ENCODE data around the gene ACOX1.

DNA sequence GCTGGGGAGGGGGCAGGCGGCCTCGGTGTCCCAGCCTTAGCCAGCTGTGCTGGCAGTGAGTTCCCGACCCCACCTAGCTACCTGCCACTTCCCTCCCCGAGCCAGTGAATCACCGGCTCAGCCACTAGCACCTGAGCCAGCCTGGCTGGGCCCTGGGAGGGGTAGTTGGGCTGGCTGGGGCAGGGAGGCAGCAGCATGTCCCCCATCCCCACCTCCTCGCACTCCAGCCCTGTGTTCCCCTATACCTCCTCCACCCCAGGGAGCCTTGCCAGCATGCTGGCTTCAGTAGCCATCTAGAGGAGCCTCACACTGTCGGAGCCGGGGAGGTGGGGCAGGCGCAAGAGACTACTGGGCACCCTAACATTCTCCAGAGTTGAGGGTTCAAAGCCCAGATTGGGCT, 45.4 kb upstream of the ACOX1 start:
- TF ChIP-seq TAF1 (IDR thresholded peaks at IDR 0.05; ENCODE audit: low read depth, low read length): no peak
- no peak for TF ChIP-seq POLR2A (IDR thresholded peaks at IDR 0.05; ENCODE audit: low read depth, low read length)
- TF ChIP-seq POU2F2 (IDR thresholded peaks at IDR 0.05; ENCODE audit: low read depth, low read length): no peak
